Stimulated activated naive CD8-positive, alpha-beta T cell treated with anti-CD3 and anti-CD28 coated beads, Interleukin-15, amount 100 ng/mL, for 72 hours (primary cell): ENCODE results near the gene ST6GAL1.
"Not testable (repeated sequence)": the region's sequence is repeated elsewhere in the genome, so short reads cannot be mapped to it uniquely, and the experiment has no call there.

ENCODE experiments used
- ATAC-seq: fragments of 150-1000 bp; cut with Tn5 transposase; 2 replicates; pipeline ENCODE4 v1.10.0; 2021; ENCODE audit warnings: mild to moderate bottlenecking, moderate library complexity
- DNase-seq, 2 donors: peaks; one replicate each; pipeline ENCODE4 v3.0.0; 2021 to 2022
- H3K27ac Mint-ChIP-seq, 2 donors: one replicate each; pipeline ENCODE4 v1.8.0; 2022; ENCODE audit warnings: mild to moderate bottlenecking in 2 of 2, mixed read lengths in 2 of 2, moderate library complexity in 2 of 2
- H3K27me3 Mint-ChIP-seq: one replicate; pipeline ENCODE4 v1.8.0; 2022; ENCODE audit warnings: mixed read lengths
- H3K4me1 Mint-ChIP-seq: one replicate; pipeline ENCODE4 v1.8.0; 2022; ENCODE audit warnings: mild to moderate bottlenecking, mixed read lengths
- H3K4me3 Mint-ChIP-seq, 2 donors: one replicate each; pipeline ENCODE4 v1.8.0; 2022; ENCODE audit warnings: mild to moderate bottlenecking in 2 of 2, mixed read lengths in 2 of 2, moderate library complexity in 1 of 2
- H3K9me3 Mint-ChIP-seq, 2 donors: one replicate each; pipeline ENCODE4 v1.8.0; 2022; ENCODE audit warnings: mixed read lengths in 2 of 2

The ST6GAL1 gene

GRCh38 chr3:186986406-186986805 lies 56.1 kb downstream of the ST6GAL1 start:
- H3K4me3 Mint-ChIP-seq = no peak overlapping the region
- peaks cover 0 to 4% of the 10 kb centered on the region in 2 donors for H3K9me3 Mint-ChIP-seq
- no peak for ATAC-seq
- H3K27me3 Mint-ChIP-seq = no peaks in the 10 kb centered on the region
- no peak overlapping the region for H3K27ac Mint-ChIP-seq
- DNase-seq = no peak
- peaks cover 20% of the 10 kb centered on the region for H3K4me1 Mint-ChIP-seq

DNA sequence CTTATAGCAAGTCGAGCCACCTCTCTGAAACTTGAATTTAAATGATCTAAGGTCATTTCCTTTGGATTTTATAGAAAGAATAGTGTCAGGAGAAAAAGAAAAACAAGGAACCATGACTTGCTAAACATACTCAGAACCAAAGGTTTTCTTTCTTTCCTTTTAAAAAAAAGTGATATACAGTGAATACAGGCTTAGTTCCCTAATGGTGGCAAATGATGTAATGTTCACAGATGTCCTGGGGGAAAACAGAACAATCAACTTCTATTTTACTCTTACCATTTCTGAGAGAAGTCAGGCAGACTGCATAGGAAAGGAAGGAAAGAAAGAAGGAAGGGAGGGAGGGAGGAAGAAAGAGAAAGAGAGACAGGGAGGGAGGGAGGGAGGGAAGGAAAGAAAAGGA lies 56.5 kb downstream of the ST6GAL1 start:
- no peak overlapping the region for H3K27ac Mint-ChIP-seq
- peaks cover 24% of the 10 kb centered on the region for H3K4me1 Mint-ChIP-seq
- DNase-seq = no peak
- H3K9me3 Mint-ChIP-seq = peaks cover 0 to 4% of the 10 kb centered on the region in 2 donors
- no peaks in the 10 kb centered on the region for H3K27me3 Mint-ChIP-seq
- no peak overlapping the region for H3K4me3 Mint-ChIP-seq
- no peak for ATAC-seq

- ATAC-seq = peak; percentile 89
- H3K4me1 Mint-ChIP-seq = peaks cover 31% of the 10 kb centered on the region
These were observed 58.5 kb downstream of the ST6GAL1 start for GRCh38 chr3:186988806-186989205.

GRCh38 chr3:186989429-186989828 lies 59.1 kb downstream of the ST6GAL1 start:
- DNase-seq = no peak
- Mint-ChIP-seq H3K9me3 (peaks cover 0 to 4% of the 10 kb centered on the region in 2 donors), H3K27me3 (no peaks in the 10 kb centered on the region), H3K4me3 (peak overlapping the region in 1 of 2 donors; percentile 64), H3K27ac (peak overlapping the region in 1 of 2 donors; percentile 57), H3K4me1 (peaks cover 36% of the 10 kb centered on the region)
- no peak for ATAC-seq

More at GRCh38 chr3:186988806-186989205, 58.5 kb downstream of the ST6GAL1 start:
- Mint-ChIP-seq H3K27ac (peak overlapping the region in 1 of 2 donors; percentile 57), H3K4me3 (peak overlapping the region in 1 of 2 donors; percentile 64), H3K27me3 (no peaks in the 10 kb centered on the region), H3K9me3 (peaks cover 0 to 4% of the 10 kb centered on the region in 2 donors)
- peak in 1 of 2 donors; percentile 23 for DNase-seq

- Mint-ChIP-seq H3K4me3 (no peak overlapping the region), H3K9me3 (peaks cover 0 to 4% of the 10 kb centered on the region in 2 donors), H3K27me3 (no peaks in the 10 kb centered on the region), H3K27ac (no peak overlapping the region), H3K4me1 (peaks cover 36% of the 10 kb centered on the region)
- DNase-seq = no peak
- ATAC-seq = no peak
These were observed 60.0 kb downstream of the ST6GAL1 start for GRCh38 chr3:186990277-186990676.

DNA sequence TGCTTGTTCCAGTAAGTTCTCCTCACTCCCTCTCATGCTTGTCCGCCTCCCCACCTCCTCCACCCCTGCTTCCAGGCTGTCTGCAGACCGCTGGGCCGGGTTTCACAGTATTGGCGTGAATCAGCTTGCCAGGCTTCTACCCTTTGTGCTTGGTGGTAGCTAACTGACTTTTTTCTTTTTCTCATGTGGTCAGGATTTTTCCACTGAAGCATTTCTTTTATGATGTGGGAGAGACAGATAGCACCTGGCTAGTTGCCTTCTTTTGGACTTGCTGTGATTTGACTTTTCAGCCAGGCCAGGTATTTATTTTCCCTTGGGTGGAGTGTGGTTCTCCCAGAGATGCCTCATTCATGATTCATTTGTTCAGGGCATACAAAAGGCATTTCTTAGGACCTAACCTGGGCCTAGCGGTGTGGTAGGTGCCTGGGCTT lies 60.6 kb downstream of the ST6GAL1 start:
- DNase-seq = no peak
- peak; percentile 41 for ATAC-seq
- peak overlapping the region in 1 of 2 donors; percentile 79 for H3K27ac Mint-ChIP-seq
- H3K27me3 Mint-ChIP-seq = no peaks in the 10 kb centered on the region
- peaks cover 0 to 4% of the 10 kb centered on the region in 2 donors for H3K9me3 Mint-ChIP-seq
- H3K4me1 Mint-ChIP-seq = peaks cover 36% of the 10 kb centered on the region
- no peak overlapping the region for H3K4me3 Mint-ChIP-seq

GRCh38 chr3:186991470-186991869 lies 61.1 kb downstream of the ST6GAL1 start:
- no peak for ATAC-seq
- H3K4me1 Mint-ChIP-seq = peaks cover 41% of the 10 kb centered on the region
- DNase-seq = no peak
- H3K9me3 Mint-ChIP-seq = peaks cover 0 to 4% of the 10 kb centered on the region in 2 donors
- H3K27ac Mint-ChIP-seq = peak overlapping the region in 1 of 2 donors; percentile 22
- H3K27me3 Mint-ChIP-seq = no peaks in the 10 kb centered on the region
- no peak overlapping the region for H3K4me3 Mint-ChIP-seq

DNA sequence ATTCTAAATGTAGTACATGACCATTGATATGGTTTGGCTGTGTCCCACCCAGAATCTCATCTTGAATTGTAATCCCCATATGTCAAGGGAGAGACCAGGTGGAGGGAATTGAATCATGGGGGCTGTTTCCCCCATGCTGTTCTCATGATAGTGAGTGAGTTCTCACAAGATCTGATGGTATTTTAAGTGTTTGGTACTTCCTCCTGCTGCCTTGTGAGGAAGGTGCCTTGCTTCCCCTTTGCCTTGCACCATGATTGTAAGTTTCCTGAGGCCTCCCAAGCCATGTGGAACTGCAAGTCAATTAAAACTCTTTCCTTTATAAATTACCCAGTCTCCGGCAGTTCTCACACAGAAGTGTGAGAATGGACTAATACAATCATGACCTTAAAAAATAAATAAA lies 61.8 kb downstream of the ST6GAL1 start:
- not testable (repeated sequence) for H3K9me3 Mint-ChIP-seq, DNase-seq, H3K27me3 Mint-ChIP-seq, H3K4me3 Mint-ChIP-seq, ATAC-seq
- H3K4me1 Mint-ChIP-seq = peaks cover 47% of the 10 kb centered on the region
- peak overlapping the region in 1 of 2 donors; percentile 67 for H3K27ac Mint-ChIP-seq

GRCh38 chr3:186993210-186993782 lies 63.0 kb downstream of the ST6GAL1 start:
- no peaks in the 10 kb centered on the region for H3K27me3 Mint-ChIP-seq
- ATAC-seq = no peak
- no peak for DNase-seq
- H3K9me3 Mint-ChIP-seq = peaks cover 0 to 4% of the 10 kb centered on the region in 2 donors
- peak overlapping the region in 1 of 2 donors; percentile 34 for H3K27ac Mint-ChIP-seq
- no peak overlapping the region for H3K4me3 Mint-ChIP-seq
- H3K4me1 Mint-ChIP-seq = peaks cover 50% of the 10 kb centered on the region

GRCh38 chr3:186994000-186994955 lies 64.0 kb downstream of the ST6GAL1 start:
- DNase-seq (no peak), ATAC-seq (no peak)
- Mint-ChIP-seq H3K4me1 (peaks cover 49% of the 10 kb centered on the region), H3K9me3 (peaks cover 0 to under 1% of the 10 kb centered on the region in 2 donors), H3K27ac (no peak overlapping the region), H3K27me3 (no peaks in the 10 kb centered on the region), H3K4me3 (no peak overlapping the region)

DNA sequence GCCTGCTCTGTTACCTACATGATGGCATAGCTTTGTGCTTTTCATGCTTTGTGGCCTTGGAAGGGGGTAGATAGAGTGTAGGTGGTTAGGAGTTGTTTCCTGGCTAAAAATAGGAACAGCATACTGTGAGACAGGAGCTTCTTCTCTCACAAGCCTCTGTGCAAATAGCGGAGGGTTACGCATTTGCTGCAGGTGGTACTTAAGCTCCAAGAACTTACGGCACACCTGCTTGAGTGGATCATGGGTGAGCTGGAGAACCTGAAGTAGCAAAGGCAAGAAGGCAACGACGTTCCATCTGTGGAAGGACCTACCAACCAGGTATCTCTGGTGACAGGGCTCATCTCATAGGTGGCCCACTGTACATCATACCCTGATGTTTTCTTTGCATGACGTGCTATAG lies 66.0 kb downstream of the ST6GAL1 start:
- no peaks in the 10 kb centered on the region for H3K27me3 Mint-ChIP-seq
- DNase-seq (no peak), ATAC-seq (no peak)
- H3K4me1 Mint-ChIP-seq = peaks cover 56% of the 10 kb centered on the region
- no peaks in the 10 kb centered on the region for H3K9me3 Mint-ChIP-seq
- no peak overlapping the region for H3K4me3 Mint-ChIP-seq
- no peak overlapping the region for H3K27ac Mint-ChIP-seq

- Mint-ChIP-seq H3K9me3 (no peaks in the 10 kb centered on the region), H3K27me3 (no peaks in the 10 kb centered on the region), H3K4me1 (peaks cover 53% of the 10 kb centered on the region), H3K4me3 (no peak overlapping the region), H3K27ac (no peak overlapping the region)
- DNase-seq = no peak
- ATAC-seq = no peak
These were observed 66.7 kb downstream of the ST6GAL1 start for GRCh38 chr3:186997061-186997460.

DNA sequence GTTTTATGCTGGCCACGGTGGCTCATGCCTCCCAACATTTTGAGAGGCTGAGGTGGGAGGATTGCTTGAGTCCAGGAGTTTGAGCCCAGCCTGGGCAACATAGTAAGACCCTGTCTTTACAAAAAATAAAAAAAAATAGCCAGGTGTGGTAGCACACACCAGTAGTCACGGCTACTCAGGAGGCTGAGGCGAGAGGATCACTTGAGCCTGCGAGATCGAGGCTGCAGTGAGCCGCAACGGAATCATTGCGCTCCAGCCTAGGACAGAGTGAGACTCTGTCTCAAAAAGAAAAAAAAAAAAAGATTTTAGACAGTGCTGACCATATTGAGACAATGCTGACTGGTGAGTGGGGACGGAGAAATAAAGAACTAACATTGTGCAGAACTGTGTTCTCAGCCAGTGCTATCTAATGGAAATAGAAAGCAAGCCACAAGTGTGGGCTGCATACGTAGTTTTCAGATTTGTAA lies 67.2 kb downstream of the ST6GAL1 start:
- DNase-seq (no peak), ATAC-seq (no peak)
- Mint-ChIP-seq H3K9me3 (no peaks in the 10 kb centered on the region), H3K4me3 (no peak overlapping the region), H3K27me3 (no peaks in the 10 kb centered on the region), H3K27ac (no peak overlapping the region), H3K4me1 (peaks cover 56% of the 10 kb centered on the region)

DNA sequence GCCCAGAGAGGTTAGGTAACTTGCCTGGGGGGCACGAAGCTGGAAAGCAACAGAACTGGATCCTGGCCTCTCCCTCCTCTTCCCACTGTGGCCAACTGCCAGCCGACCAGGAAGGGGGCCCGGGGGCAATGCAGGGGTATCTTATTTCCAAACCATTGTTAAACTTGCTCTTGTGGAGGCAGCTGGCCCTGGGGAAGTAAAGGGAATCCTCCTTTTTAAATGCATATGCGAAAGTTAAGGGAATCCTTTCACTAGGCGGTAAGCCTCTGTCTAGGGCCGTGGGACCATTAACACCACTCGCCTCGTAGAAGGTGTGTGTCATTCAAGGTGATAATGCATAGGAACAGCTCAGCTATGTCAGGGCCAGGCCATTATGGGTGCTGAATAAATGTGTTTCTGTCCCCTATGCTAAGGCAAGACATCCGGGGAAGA lies 68.6 kb downstream of the ST6GAL1 start:
- no peak for ATAC-seq
- Mint-ChIP-seq H3K4me1 (peaks cover 66% of the 10 kb centered on the region), H3K27me3 (no peaks in the 10 kb centered on the region), H3K9me3 (peaks cover 3 to 5% of the 10 kb centered on the region in 2 donors), H3K4me3 (no peak overlapping the region), H3K27ac (no peak overlapping the region)
- DNase-seq = no peak

DNA sequence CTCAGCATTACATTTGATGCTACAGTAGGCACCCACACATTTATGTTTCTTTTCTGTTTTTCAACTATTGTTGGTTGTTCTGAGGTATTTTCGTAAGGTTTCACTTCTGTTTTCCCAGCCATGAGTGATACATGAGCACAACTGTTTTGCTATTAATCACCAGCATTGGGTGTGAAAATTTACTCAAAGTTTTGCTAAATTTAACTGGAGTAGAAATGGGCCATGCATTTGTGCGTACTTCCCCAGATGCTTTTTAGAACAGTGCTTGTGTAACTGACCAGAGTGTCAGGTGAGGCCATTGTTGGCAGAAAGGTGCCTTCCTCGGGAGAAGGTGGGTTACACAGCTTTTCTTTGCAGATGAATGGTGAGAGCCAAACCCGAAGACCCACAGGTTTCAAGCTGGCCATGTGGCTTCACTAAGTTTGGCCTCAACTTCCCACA lies 70.4 kb downstream of the ST6GAL1 start:
- ATAC-seq (peak; percentile 95), DNase-seq (peak; percentile 28 to 51)
- peaks cover 8 to 13% of the 10 kb centered on the region in 2 donors for H3K9me3 Mint-ChIP-seq

DNA sequence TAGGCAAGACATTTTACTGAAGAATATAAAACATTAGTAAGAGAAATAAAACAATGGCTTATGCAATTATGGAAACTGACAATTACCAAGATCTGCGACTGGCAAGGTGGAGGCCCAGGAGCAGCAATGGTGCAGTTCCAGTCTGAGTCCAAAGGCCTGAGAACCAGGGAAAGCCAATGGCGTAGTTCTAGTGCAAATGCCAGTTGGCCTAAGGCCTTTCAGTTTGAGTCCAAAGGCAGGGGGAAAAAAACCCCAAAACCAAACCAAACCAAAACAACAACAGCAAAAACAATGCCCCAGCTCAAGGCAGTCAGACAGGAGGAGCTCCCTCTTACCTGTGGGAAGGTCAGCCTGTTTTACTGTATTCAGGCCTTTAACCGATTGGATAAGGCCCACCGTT lies 72.6 kb downstream of the ST6GAL1 start:
- DNase-seq (no peak), ATAC-seq (no peak)
- peak overlapping the region in 1 of 2 donors; percentile 21 for H3K4me3 Mint-ChIP-seq
- H3K27ac Mint-ChIP-seq = no peak overlapping the region
- H3K4me1 Mint-ChIP-seq = peaks cover 84% of the 10 kb centered on the region
- H3K9me3 Mint-ChIP-seq = peaks cover 13 to 22% of the 10 kb centered on the region in 2 donors
- H3K27me3 Mint-ChIP-seq = no peaks in the 10 kb centered on the region

More for the DNA sequence above, 70.4 kb downstream of the ST6GAL1 start:
- no peaks in the 10 kb centered on the region for H3K27me3 Mint-ChIP-seq
- peak overlapping the region; percentile 43 to 69 for H3K27ac Mint-ChIP-seq
- H3K4me1 Mint-ChIP-seq = peaks cover 81% of the 10 kb centered on the region
- H3K4me3 Mint-ChIP-seq = peak overlapping the region; percentile 48 to 49
